ENCODE results near the gene L3MBTL4. TPM values are rescaled to one million over a fixed set of nuclear protein-coding genes. Genes with fewer than 3 reads are reported as not detected.

L3MBTL4 gene
- total and polyA plus RNA-seq, 9 of the 15 experiments (the other 6 are each of a cell fraction or from before 2014, with no cell fraction given) = not detected

DNA sequence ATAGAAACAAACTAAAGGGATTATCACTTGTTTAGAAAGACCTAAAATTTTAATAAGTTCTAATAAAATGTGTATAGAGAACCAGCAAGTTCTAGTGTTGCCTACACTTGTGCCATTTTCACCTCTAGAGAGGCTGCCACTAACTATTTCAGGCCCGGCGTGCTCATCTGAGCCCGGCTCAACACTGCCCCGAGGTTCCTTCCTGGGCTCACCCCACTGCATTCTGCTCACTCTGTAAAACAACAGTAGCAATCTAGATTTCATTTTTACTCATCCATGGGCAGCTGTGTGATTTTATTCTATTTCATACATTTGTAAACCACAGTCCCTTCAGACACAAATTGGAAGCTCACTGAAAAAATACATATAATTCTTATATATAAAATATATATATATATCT, 253.2 kb downstream of the L3MBTL4 start:
- Histone ChIP-seq H3K79me2 (ENCODE audit: control insufficient read depth, insufficient read depth, low read length) (no peaks in the 10 kb centered on the region), H3K4me3 (no peak overlapping the region), H3K27ac (ENCODE audit: extremely low read depth, low read depth, low read length) (no peak overlapping the region), H4K20me1 (replicated peaks; ENCODE audit: control insufficient read depth, insufficient read depth, low read length) (no peaks in the 10 kb centered on the region), H3K36me3 (ENCODE audit: control insufficient read depth, insufficient read depth, low read length) (no peaks in the 10 kb centered on the region), H3K4me2 (ENCODE audit: insufficient read depth, low read length) (no peak overlapping the region), H2AFZ (ENCODE audit: low read depth, low read length) (no peak overlapping the region), H3K4me1 (replicated peaks in 1 of 2; ENCODE audit: control insufficient read depth in 2 of 2, insufficient read depth in 2 of 2, low read length in 2 of 2) (no peaks in the 10 kb centered on the region), H3K9ac (ENCODE audit: insufficient read depth in 1 of 2, low read depth in 2 of 2, low read length in 2 of 2) (no peak overlapping the region), H3K27me3 (ENCODE audit: control insufficient read depth in 2 of 2, insufficient read depth in 2 of 2, low read length in 2 of 2) (no peaks in the 10 kb centered on the region), H3K9me3 (replicated peaks; ENCODE audit: control insufficient read depth, insufficient read depth, low read depth, low read length) (no peaks in the 10 kb centered on the region), H3K9me1 (ENCODE audit: control insufficient read depth, insufficient read depth, low read length) (no peaks in the 10 kb centered on the region)
- intact Hi-C loops (cut with micrococcal nuclease) (no loop called here), in situ Hi-C loops (cut with MboI) (no loop called here)
- DNase-seq (ENCODE audit: extremely low read depth in 1 of 4, low spot score in 3 of 4) (no peak), ATAC-seq (no peak), FAIRE-seq (no peak)
- BruUV-seq (replicated peaks) = no TSS peak
- POLR2A ChIA-PET = no interaction called here
- TF ChIP-seq, protein P1, sequence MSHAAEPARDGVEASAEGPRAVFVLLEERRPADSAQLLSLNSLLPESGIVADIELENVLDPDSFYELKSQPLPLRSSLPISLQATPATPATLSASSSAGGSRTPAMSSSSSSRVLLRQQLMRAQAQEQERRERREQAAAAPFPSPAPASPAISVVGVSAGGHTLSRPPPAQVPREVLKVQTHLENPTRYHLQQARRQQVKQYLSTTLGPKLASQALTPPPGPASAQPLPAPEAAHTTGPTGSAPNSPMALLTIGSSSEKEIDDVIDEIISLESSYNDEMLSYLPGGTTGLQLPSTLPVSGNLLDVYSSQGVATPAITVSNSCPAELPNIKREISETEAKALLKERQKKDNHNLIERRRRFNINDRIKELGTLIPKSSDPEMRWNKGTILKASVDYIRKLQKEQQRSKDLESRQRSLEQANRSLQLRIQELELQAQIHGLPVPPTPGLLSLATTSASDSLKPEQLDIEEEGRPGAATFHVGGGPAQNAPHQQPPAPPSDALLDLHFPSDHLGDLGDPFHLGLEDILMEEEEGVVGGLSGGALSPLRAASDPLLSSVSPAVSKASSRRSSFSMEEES (CRISPR knock-in tag; IDR thresholded peaks at IDR 0.05) = no peak
- TF ChIP-seq, protein P2, sequence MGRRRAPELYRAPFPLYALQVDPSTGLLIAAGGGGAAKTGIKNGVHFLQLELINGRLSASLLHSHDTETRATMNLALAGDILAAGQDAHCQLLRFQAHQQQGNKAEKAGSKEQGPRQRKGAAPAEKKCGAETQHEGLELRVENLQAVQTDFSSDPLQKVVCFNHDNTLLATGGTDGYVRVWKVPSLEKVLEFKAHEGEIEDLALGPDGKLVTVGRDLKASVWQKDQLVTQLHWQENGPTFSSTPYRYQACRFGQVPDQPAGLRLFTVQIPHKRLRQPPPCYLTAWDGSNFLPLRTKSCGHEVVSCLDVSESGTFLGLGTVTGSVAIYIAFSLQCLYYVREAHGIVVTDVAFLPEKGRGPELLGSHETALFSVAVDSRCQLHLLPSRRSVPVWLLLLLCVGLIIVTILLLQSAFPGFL (CRISPR knock-in tag; IDR thresholded peaks at IDR 0.05) = no peak
- CTCF ChIA-PET (ENCODE audit: low intra/inter-chr PET ratio) = no interaction called here
- 0% methylated on average over 4 of the region's 4 CpGs for WGBS (ENCODE audit: insufficient coverage, low coverage, missing lambda C conversion rate)

DNA sequence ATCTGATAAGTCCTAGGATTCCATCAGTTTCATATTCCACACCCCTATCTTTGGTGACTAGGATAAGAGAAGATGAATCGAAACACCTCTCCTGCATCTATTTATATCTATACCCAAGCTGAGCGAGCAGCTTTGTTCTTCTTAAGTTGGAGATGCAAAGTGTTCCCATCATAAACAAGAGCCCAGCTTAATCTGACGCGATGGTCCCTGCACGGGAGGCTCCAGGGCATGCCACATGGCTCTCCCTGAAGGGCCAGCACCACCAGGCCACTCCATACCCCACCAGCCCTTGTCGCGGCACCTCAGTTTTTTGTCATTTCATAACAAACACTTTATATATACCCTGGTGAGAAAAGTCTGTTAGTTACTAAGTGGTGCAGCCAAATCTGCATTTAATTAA, 255.3 kb downstream of the L3MBTL4 start:
- POLR2A ChIA-PET = no interaction called here
- Histone ChIP-seq H4K20me1 (replicated peaks; ENCODE audit: control insufficient read depth, insufficient read depth, low read length) (no peaks in the 10 kb centered on the region), H3K4me2 (ENCODE audit: insufficient read depth, low read length) (no peak overlapping the region), H3K36me3 (ENCODE audit: control insufficient read depth, insufficient read depth, low read length) (no peaks in the 10 kb centered on the region), H3K9me1 (ENCODE audit: control insufficient read depth, insufficient read depth, low read length) (no peaks in the 10 kb centered on the region), H3K4me3 (no peak overlapping the region), H3K27ac (ENCODE audit: extremely low read depth, low read depth, low read length) (no peak overlapping the region), H3K27me3 (ENCODE audit: control insufficient read depth in 2 of 2, insufficient read depth in 2 of 2, low read length in 2 of 2) (no peaks in the 10 kb centered on the region), H3K4me1 (replicated peaks in 1 of 2; ENCODE audit: control insufficient read depth in 2 of 2, insufficient read depth in 2 of 2, low read length in 2 of 2) (no peaks in the 10 kb centered on the region), H2AFZ (ENCODE audit: low read depth, low read length) (no peak overlapping the region), H3K9me3 (replicated peaks; ENCODE audit: control insufficient read depth, insufficient read depth, low read depth, low read length) (no peaks in the 10 kb centered on the region), H3K79me2 (ENCODE audit: control insufficient read depth, insufficient read depth, low read length) (no peaks in the 10 kb centered on the region), H3K9ac (ENCODE audit: insufficient read depth in 1 of 2, low read depth in 2 of 2, low read length in 2 of 2) (no peak overlapping the region)
- WGBS (ENCODE audit: insufficient coverage, low coverage, missing lambda C conversion rate) = 13% methylated on average over 7 of the region's 7 CpGs
- DNase-seq (ENCODE audit: extremely low read depth in 1 of 4, low spot score in 3 of 4) = no peak
- TF ChIP-seq, protein P3, sequence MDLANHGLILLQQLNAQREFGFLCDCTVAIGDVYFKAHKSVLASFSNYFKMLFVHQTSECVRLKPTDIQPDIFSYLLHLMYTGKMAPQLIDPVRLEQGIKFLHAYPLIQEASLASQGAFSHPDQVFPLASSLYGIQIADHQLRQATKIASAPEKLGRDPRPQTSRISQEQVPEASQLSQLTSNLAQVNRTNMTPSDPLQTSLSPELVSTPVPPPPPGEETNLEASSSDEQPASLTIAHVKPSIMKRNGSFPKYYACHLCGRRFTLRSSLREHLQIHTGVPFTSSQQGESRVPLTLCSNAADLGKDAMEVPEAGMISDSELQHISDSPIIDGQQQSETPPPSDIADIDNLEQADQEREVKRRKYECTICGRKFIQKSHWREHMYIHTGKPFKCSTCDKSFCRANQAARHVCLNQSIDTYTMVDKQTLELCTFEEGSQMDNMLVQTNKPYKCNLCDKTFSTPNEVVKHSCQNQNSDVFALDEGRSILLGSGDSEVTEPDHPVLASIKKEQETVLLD (IDR thresholded peaks at IDR 0.05) = no peak
- TF ChIP-seq, protein P4, sequence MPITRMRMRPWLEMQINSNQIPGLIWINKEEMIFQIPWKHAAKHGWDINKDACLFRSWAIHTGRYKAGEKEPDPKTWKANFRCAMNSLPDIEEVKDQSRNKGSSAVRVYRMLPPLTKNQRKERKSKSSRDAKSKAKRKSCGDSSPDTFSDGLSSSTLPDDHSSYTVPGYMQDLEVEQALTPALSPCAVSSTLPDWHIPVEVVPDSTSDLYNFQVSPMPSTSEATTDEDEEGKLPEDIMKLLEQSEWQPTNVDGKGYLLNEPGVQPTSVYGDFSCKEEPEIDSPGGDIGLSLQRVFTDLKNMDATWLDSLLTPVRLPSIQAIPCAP (CRISPR knock-in tag; IDR thresholded peaks at IDR 0.05; ENCODE audit: borderline replicate concordance) = no peak
- intact Hi-C loops (cut with micrococcal nuclease) (no loop called here), in situ Hi-C loops (cut with MboI) (no loop called here)
- CTCF ChIA-PET (ENCODE audit: low intra/inter-chr PET ratio) = no interaction called here
- BruUV-seq (replicated peaks) = no TSS peak
- no peak for ATAC-seq
- no peak for FAIRE-seq

Measured in K562 (cell line).